ENCODE results near the gene INO80.

Gene INO80, protein sequence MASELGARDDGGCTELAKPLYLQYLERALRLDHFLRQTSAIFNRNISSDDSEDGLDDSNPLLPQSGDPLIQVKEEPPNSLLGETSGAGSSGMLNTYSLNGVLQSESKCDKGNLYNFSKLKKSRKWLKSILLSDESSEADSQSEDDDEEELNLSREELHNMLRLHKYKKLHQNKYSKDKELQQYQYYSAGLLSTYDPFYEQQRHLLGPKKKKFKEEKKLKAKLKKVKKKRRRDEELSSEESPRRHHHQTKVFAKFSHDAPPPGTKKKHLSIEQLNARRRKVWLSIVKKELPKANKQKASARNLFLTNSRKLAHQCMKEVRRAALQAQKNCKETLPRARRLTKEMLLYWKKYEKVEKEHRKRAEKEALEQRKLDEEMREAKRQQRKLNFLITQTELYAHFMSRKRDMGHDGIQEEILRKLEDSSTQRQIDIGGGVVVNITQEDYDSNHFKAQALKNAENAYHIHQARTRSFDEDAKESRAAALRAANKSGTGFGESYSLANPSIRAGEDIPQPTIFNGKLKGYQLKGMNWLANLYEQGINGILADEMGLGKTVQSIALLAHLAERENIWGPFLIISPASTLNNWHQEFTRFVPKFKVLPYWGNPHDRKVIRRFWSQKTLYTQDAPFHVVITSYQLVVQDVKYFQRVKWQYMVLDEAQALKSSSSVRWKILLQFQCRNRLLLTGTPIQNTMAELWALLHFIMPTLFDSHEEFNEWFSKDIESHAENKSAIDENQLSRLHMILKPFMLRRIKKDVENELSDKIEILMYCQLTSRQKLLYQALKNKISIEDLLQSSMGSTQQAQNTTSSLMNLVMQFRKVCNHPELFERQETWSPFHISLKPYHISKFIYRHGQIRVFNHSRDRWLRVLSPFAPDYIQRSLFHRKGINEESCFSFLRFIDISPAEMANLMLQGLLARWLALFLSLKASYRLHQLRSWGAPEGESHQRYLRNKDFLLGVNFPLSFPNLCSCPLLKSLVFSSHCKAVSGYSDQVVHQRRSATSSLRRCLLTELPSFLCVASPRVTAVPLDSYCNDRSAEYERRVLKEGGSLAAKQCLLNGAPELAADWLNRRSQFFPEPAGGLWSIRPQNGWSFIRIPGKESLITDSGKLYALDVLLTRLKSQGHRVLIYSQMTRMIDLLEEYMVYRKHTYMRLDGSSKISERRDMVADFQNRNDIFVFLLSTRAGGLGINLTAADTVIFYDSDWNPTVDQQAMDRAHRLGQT (N-terminal part only)

DNA sequence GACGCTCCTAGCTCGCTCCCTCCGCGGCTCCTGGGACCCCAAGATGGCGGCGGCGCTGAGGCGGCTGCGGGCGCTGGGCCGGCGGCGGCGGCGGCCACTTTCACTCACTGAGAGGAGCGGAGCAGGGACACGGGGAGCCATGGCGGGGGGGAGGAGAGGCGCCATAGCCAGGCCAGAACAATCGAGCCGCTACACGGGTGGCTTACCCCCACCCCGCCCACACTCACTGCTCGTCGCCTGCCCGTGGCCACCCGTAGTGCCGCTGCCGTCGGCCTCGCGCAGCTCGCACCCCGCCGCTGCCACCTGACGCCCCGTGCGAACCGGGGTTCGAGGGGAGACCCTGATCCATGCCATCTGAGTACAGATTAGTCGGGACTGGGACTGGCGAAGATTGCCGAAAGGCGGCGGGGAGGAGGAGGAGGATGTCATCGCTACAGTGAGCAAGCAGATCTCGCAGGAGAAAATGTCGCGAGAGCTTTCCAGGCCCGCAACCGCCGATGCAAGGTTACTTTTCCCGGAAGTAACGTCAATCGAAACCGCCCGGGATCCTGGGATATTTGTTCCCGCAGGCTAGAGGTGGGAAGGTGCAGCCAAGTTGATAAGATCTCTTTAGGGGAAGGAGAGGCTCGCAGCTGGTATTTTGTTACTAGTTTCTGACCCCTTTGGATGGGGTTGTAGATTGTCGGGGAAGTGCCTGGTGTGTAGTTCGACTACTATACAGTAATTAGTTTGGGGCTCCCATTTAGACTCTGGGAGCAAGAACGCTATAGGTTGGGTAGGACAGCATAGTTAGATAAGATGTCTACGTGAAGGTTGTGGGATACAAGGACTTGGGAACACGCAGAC is at the start of gene INO80:
INO80 (minus strand) TSS at position 165 of the 846 bp plus-strand sequence. CDS start 19,970 bp downstream, outside the sequence.
- peak; percentile 74 for TF ChIP-seq ZFX (IDR thresholded peaks at IDR 0.05)
- TF ChIP-seq, protein P1, sequence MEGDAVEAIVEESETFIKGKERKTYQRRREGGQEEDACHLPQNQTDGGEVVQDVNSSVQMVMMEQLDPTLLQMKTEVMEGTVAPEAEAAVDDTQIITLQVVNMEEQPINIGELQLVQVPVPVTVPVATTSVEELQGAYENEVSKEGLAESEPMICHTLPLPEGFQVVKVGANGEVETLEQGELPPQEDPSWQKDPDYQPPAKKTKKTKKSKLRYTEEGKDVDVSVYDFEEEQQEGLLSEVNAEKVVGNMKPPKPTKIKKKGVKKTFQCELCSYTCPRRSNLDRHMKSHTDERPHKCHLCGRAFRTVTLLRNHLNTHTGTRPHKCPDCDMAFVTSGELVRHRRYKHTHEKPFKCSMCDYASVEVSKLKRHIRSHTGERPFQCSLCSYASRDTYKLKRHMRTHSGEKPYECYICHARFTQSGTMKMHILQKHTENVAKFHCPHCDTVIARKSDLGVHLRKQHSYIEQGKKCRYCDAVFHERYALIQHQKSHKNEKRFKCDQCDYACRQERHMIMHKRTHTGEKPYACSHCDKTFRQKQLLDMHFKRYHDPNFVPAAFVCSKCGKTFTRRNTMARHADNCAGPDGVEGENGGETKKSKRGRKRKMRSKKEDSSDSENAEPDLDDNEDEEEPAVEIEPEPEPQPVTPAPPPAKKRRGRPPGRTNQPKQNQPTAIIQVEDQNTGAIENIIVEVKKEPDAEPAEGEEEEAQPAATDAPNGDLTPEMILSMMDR (conservative IDR thresholded peaks at IDR 0.05) = no peak
- H3K27ac ChIP-seq = peak within 1 kb of the TSS; percentile 99

DNA sequence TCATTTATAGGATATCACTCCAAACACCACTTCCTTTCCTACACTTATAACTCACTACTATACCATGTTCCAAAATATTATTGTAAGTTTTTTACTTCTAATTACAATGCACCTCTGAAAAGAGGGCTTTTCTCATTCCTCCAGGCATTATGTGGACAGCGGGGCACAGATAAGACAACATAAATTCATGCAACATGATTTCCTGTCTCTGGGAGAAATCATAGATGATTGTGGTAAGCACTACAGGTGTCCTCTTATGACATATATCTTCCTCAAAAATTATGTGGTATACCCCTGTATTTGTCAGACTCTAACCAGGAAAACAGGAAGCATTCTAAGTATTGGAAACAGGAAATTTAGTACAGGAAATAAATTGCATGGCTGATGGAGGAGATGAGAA is 45.7 kb upstream of the INO80 start:
- TF ChIP-seq ZFX (IDR thresholded peaks at IDR 0.05) = no peak
- TF ChIP-seq, protein P1 (conservative IDR thresholded peaks at IDR 0.05) = no peak
- H3K27ac ChIP-seq = no peak overlapping the region

DNA sequence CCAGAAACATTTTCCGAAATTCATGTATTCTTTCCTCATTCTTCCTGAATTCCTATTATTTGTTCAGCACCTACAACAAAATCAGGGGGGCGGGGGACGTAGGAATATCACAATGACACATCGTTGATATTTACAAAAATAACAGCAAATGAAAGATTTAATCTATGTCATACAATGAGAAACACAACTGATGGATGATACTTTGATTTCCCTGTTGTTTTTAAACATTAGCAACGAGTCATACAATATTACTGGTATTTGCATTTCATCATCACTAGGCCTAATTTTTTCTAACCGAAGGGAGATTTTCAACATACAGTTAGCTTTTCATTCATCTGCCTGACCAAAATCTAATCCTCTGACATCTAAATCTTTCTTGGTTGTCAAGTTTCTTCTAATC is 45.3 kb upstream of the INO80 start:
- no peak overlapping the region for H3K27ac ChIP-seq
- TF ChIP-seq ZFX (IDR thresholded peaks at IDR 0.05) = no peak
- TF ChIP-seq, protein P1 (conservative IDR thresholded peaks at IDR 0.05) = no peak

DNA sequence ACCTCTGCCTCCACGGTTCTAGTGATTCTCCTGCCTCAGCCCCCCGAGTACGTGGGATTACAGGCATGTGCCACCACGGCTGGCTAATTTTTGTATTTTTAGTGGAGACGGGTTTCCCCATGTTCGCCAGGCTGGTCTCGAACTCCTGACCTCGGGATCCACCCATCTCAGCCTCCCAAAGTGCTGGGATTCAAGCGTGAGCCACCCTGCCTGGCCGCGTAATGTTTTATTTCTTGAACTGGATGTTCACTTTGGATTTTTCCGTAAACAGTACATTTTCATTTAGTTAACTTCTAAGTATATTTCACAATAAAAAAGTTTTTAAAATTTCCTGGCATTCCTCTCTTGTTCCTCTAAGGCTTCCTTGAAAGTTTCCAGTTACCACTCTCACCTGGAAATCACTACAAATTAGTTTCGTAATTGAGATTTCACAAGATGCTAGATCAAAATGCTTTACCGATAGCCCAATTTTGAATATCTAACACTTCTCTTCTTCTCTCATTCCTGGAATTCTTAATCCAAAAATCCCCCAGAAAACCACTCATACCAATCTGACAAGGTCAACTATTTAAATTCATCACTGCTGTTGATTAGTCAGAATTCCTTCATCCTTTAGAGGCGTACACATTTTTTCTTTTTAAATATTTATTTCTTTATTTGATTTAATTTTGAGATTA is 44.7 kb upstream of the INO80 start:
- TF ChIP-seq, protein P1 (conservative IDR thresholded peaks at IDR 0.05) = no peak

DNA sequence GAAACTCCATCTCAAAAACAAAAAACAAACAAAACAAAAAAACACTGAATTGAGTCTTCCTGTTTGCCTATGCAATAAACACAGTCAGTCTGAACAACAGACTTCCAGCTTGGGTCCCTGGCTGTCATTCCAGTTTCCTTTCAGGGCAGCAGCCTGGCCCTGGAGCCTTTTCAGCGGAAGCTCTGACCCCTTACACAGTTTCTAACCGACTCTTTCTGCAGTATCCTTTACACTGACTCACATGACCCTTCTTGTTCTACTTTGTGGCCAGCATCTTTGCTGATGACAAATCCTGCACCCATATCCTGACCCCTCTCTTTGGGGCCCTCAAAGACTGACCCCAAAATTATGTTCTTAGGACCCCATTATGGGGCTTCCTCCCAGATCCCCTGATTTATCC is 38.3 kb upstream of the INO80 start:
- H3K27ac ChIP-seq = no peak overlapping the region
- TF ChIP-seq, protein P1 (conservative IDR thresholded peaks at IDR 0.05) = no peak

More for the DNA sequence above, 44.7 kb upstream of the INO80 start:
- H3K27ac ChIP-seq = no peak overlapping the region

DNA sequence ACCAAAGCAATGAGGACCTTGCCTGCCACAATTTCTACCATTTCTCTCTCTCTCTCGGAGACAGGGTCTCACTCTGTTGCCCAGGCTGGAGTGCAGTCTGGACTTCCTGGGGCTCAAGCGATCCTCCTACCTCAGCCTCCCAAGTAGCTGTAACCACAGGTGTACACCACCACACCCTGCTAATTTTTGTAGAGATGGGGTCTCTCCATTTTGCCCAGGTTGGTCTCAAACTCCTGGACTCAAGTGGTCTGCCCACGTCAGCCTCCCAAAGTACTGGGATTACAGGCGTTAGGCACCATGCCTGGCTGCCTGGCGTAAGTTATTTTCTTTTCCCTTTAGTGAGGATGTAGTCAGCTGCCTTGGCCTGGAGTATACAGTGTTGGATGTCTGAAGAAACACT is 37.7 kb upstream of the INO80 start:
- H3K27ac ChIP-seq = no peak overlapping the region

More for the DNA sequence above, 37.7 kb upstream of the INO80 start:
- no peak for TF ChIP-seq ZFX (IDR thresholded peaks at IDR 0.05)
- TF ChIP-seq, protein P1 (conservative IDR thresholded peaks at IDR 0.05) = no peak

All from C4-2B (cell line).